NCI-H2196 treated with DMSO at 0.1 percent for 48 hours (cell line): ENCODE data around the gene PHEX.

Source experiments
- DNase-seq: peaks from one replicate; lab custom pipeline; 2025; ENCODE audit not compliant: unreplicated experiment; lab: John Stamatoyannopoulos, UW

PHEX gene

DNA sequence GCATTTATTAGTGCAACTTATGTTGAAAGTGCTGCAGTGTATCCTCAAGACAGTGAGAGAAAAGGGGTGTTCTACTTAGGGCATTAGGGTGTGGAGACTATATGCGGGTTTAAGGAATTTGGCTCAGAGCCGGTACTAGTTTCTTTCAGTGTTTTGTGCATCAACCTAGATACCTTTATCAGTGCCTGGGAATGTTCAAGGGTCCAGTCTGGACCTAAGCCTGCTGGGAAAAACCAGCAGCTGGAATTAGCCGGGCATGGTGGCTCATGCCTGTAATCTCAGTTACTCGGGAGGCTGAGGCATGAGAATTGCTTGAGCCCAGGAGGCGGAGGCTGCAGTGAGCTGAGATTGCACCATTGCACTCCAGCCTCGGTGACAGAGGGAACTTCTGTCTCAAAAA lies 7.4 kb downstream of the PHEX start:
- no peak for DNase-seq

DNA sequence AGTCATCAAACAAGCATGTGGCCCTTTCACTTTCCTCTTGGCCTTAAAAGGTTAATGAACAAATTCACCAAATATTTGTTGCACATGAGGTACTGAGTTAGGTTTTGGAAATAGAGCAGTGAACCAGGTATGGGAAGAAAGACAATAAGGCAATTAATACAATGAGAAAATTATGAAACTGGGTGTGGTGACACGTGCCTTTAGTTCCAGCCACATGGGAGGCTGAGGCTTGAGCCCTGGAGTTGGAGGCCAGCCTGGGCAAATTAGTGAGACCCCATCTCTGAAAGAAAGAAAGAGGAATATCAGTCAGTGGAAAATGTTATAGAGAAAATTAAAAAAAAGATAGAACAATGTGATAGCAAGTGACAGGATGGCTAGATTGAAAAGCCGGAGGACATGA lies 8.1 kb downstream of the PHEX start:
- no peak for DNase-seq

- DNase-seq = no peak
These were observed 9.9 kb downstream of the PHEX start for GRCh38 chrX:22041907-22042530.

DNA sequence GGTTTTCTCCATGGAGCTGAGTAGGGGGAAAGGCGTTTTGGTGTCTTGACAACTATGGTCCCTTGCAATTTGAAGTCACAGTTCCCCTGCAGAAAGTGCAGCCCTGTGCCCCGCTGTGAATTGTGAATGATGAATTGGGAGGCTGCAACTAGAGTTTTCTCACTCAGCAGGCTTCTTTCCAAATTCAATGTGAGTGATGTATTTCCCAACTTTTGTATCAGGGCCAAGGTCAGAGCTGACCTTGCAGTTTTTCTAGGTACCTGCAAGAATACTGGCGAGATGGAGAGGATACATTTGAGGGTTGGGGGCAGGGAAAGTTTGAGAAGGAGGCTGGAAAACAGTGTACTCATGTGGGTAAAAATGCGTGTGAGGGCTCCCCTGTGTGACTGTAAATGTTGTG lies 11.7 kb downstream of the PHEX start:
- no peak for DNase-seq

GRCh38 chrX:22047468-22047867 lies 15.3 kb downstream of the PHEX start:
- DNase-seq = no peak

DNA sequence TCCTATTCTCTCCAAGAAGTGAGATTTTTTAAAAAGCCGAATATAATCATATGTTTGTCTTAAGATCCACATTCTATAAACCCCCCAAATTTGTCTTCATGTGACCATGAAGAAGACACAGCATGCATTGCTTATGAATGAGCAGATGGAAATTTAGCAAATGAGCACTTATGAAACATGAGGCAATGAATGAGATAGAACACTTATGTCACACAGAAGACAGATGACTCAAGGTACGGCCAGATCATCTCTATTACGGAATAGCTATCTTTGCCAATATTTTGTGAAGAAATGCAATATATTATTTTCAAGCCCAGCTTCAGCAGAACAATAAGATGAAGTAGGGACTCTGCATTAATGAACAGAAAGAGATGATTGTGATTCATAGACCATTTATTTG lies 21.4 kb downstream of the PHEX start:
- no peak for DNase-seq

GRCh38 chrX:22056235-22056634 lies 24.1 kb downstream of the PHEX start:
- DNase-seq = no peak

DNA sequence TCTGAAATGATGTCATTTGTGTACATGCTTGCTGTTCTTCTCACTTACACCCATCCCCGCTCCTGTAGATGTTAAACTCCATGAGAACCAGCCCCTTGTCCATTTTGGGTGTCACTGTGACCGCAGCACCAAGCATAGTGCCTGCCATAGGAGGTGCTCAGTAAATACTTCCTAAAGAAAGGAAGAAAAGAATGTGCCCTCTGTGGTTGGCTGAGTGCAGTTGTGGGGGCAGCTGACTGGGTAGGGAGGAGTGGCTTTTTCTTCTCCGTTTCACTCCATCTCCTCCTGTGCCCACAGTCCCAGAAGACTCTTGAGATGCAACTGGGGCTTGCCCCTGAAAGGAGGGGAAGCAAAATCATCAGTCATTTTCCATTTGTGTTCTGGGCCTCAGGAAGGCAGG lies 25.5 kb downstream of the PHEX start:
- DNase-seq = no peak

DNA sequence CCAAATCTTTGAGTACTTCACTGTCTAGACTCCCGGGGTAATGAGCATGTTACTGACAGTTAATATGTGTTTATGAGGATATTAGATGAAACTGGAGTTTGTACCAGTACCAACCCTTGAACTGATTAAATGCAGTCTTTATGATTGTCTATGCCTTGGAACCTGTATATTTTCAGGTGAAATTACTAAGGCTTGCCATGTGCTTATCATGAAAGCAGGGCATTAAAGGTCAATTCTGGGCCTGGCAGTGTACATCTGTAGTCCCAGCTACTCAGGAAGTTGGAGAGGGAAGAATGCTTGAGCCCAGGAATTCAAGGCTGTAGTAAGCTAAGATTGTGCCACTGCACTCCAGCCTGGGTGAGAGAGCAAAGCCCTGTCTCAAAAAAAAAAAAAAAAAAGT lies 27.6 kb downstream of the PHEX start:
- DNase-seq = no peak

DNA sequence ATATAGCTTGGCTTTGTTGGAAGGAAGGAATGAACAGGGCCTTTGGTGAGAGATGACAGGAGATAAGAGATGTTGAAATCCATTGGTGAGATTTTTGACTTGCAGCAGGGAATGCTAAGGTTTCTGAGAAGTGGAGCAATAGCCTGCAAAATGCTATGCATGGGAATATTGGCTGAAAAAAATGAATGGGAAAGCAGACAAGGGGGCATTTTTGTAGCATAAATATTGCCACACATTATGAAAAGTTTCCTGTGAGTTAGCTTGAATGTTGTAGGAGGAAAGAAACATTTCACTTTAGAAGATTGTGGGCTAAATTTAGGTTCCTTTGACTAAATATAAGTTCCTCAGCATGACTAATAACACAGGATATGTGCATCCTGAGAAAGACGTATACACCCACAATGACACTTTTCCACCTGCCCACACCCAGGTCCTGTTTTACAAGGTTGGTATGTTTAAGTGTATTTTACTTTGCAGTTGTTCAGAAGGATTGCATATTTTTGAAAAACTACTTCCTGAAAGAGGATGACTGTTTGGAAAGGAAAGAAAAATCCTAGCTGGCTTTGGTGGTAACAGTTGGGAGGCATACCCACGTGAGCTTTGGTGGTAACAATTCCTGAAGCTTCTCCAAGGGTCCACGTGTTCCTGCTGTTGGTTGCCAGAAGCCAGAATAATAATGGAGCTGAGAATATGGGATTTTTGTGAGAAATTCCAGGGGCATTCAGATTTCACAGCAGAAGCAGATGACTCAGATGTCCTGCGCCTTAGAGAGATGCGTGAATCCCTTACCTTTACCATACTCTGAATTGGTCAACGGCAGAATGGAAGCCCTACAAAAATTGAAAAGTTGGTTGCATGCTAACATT lies 28.5 kb downstream of the PHEX start:
- DNase-seq = no peak

DNA sequence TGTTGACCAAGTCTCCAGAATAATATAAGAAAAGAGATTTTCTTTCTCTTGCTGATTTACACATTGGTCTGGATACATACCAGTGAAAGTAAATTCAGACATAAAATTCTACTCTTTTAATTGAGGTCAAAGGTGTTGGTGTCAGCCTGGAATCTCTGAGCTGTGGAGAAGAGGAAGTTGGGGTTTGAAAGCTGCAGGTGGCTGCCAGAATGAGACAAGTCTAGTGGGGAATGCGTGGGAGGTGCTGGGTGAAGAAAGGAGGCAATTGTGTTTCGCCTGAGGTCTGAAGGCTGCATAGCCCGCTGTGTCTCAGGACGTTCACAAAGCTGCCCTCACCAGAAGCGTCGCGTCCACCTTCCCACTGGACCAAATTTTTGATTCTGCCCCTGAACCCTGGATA lies 31.2 kb downstream of the PHEX start:
- no peak for DNase-seq

DNA sequence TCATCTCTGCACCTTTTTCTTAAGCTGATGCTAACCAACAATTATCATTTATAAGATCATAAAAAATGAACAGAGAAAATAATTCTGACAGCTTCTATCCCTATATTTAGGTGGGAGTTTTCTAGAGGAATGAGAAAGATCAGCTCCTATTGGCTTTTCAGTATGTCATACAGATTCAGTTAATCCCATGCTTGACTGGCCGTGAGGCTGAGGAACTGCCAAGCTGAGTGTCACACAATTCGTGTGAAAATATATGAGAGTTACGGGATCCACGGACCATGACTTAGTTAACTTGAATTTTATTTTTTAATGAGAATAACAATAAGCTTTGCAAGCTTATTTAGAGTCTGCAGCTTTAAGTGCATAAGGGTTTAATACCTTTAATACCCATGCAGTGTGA lies 37.5 kb downstream of the PHEX start:
- no peak for DNase-seq

GRCh38 chrX:22073928-22074327 lies 41.8 kb downstream of the PHEX start:
- no peak for DNase-seq

- no peak for DNase-seq
These were observed 46.0 kb downstream of the PHEX start for GRCh38 chrX:22078117-22078516.

GRCh38 chrX:22081475-22082092 lies 49.5 kb downstream of the PHEX start:
- DNase-seq = no peak

- no peak for DNase-seq
These were observed 53.9 kb downstream of the PHEX start for GRCh38 chrX:22086003-22086402.

DNA sequence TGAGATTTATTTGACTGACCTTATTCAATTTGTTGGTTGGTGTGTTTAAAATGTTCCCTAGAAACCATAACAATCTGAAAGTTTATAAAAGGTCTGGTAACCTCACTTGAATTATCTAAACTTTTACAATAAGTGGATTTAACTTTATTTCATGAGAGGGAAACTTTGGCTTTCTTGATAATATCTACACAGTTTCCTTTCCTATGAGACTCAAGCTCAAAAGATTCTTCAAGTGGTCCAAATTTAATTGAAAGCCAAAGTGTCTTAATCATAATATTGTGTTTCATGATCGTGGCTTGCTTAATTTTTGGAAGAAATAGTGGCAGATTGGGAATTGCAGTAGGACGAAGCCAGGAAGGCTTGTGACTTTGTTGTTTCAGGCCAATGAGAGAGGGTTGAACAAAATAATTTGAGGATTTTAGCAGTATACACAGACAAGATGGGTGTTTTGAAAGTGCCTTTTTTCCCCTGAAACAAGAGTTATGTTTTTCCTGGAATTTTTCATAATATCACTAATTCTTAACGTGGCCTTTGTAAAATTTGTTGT lies 55.0 kb downstream of the PHEX start:
- no peak for DNase-seq

- no peak for DNase-seq
These were observed 56.2 kb downstream of the PHEX start for GRCh38 chrX:22088326-22088725.

GRCh38 chrX:22090181-22090580 lies 58.1 kb downstream of the PHEX start:
- DNase-seq = no peak

DNA sequence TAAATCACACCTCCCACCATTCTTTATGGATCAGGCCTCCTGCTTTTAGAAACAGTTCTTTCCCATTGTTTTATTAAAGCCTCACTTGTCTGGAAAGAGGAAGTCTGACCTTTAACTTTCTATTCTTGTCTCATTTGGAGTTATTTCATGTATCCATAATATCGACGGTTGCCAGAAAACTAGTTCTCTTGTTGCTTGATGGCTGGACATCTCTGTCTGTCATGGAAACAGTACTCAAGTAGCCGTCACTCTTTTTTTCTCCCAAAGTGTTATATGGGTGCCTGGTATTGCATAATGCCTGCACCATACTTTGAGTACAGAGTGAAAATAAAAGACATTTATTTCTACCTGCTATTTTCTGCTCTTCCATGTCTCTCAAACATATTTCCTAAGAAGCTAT lies 61.4 kb downstream of the PHEX start:
- no peak for DNase-seq

- no peak for DNase-seq
These were observed 63.2 kb downstream of the PHEX start for GRCh38 chrX:22095286-22095685.

GRCh38 chrX:22095856-22096255 lies 63.7 kb downstream of the PHEX start:
- no peak for DNase-seq
